ENCODE results near the gene ST3GAL5.
A peak's percentile ranks its signal among the peaks of the same experiment; 100 is the strongest.
"Not testable (repeated sequence)": the region's sequence is repeated elsewhere in the genome, so short reads cannot be mapped to it uniquely, and the experiment has no call there.

ST3GAL5 gene

DNA sequence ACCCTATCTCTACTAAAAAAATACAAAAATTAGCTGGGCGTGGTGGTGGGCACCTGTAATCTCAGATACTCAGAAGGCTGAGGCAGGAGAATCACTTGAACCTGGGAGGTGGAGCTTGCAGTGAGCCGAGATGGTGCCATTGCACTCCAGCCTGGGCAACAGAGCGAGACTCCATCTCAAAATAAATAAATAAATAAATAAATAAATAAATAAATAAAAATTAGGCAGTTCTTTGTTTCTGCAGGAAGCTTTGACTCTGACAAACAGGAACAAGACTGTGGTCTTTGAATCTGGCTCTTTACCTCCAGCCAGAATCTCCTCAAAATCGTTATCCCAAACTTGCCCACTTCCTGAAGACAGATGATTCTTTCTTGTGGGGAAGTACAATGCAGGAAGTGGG lies 59.4 kb downstream of the ST3GAL5 start:
- DNase-seq: not testable (repeated sequence)

GRCh38 chr2:85828725-85829124 lies 60.1 kb downstream of the ST3GAL5 start:
- DNase-seq: no peak

GRCh38 chr2:85827879-85828569 lies 60.8 kb downstream of the ST3GAL5 start:
- DNase-seq: no peak

- DNase-seq: peak; percentile 68 to 78
Observed at GRCh38 chr2:85826990-85827878, 61.6 kb downstream of the ST3GAL5 start.

DNA sequence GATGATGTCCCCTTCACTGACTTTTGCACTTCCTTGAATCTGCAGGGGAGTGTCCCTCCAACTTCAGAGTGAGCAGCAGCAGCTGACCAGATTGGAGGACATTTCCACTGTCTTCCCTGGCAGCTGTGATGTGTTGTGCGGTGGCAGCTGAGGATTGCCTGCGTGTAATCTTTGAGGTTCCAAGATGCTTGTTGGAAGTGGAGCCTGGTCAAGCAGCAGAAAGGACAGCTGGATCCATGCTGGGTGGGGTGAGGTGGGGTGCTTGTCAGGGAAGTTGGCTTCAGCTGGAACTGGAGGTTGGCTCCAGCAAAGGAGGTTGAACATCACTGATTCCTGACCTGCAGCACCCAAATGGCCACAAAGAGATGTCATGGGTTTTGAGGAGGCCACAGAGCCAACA lies 64.8 kb downstream of the ST3GAL5 start:
- DNase-seq: no peak

- DNase-seq: no peak
Observed at GRCh38 chr2:85822766-85823165, 66.0 kb downstream of the ST3GAL5 start.

- DNase-seq: no peak
Observed at GRCh38 chr2:85819811-85820510, 68.8 kb downstream of the ST3GAL5 start.

- no peak for DNase-seq
Observed at GRCh38 chr2:85814802-85815550, 73.8 kb downstream of the ST3GAL5 start.

- peak; percentile 67 to 78 for DNase-seq
Observed at GRCh38 chr2:85813982-85814801, 74.6 kb downstream of the ST3GAL5 start.

GRCh38 chr2:85813211-85813981 lies 75.4 kb downstream of the ST3GAL5 start:
- no peak for DNase-seq

DNA sequence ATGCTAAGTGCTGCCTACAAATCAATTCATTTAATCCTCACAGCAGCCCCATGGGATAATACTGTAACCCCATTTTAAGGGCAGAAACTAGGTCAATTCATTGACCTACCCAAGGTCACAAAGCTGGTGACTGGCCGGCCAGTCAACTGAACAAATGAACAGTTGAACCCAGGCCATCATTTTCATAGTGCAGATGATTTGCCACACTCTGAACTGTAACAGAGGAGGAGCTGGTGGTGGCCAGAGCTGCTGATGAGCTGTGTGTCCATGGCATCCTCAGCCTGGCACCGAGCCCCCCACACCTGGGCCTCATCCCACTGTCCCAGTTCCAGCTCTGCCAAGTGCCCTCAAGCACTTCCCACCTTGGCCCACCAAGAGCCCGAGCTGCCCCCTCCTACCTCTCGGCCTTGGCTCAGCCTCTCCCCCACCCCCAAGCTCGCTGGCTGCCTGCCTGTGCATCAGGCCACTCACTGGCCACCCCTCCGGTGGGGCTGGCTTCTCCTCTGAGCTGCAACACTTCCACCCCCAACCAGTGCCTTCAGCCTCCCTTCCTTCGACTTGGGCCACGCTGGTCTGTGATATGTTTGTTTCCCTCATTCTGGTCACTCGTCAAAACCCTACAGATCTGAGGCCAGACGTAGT lies 76.6 kb downstream of the ST3GAL5 start:
- no peak for DNase-seq

GRCh38 chr2:85811180-85812093 lies 77.4 kb downstream of the ST3GAL5 start:
- no peak for DNase-seq

- DNase-seq: no peak
Observed at GRCh38 chr2:85810371-85811179, 78.2 kb downstream of the ST3GAL5 start.

DNA sequence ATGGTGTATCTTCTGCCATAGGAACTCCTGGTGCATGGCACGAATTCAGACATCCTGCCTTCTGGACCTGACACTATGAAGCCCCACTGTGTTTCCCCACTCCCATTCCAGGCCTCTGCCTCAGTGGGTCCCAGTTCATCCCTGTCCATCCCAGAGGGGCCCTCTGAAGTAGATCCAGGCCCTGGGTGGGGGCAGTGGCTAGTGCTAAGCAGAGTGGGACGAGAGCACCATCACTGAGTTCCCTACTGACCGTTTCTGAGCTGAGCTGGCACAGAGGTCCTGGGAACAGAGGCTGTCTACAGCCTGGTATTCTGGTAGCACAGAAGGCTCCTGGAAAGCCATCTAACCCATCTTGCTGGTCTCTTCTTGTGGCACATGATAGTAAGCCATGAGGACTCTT lies 81.0 kb downstream of the ST3GAL5 start:
- DNase-seq: no peak

DNA sequence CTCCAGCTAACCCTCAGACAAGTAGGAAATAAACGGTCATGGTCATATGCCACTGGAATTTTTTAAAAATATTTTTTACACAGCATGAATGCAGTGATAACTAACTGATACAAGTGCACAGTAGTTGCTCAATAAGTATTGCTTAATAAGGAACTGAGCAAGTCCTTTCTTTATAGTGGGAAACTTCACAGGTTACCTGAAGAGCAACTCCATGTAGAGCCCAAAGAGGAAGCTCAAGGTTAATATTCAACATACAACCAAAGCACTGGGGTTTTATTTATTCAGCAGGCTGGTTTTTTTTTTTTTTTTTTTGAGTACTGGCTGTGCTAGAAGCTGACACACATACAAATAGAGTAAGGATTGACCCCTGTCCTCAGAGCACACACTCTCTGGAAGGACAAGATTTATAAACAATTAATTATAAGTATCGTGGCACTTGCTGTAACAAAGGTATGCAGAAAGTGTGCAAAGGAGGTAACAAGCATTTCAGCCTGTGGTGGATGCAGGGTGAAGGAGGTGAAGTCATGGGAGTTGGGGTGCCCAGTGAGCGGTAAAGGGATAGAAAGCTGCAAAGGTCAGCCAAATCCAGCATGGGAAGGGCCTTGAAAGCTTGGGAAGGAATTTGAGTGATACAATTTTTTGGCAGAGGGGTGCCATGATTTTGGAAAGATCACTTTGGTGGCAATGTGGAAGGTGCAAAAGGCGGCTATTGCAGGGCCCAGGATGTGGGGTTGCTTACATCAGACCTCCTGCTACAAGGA lies 82.3 kb downstream of the ST3GAL5 start:
- DNase-seq: no peak

DNA sequence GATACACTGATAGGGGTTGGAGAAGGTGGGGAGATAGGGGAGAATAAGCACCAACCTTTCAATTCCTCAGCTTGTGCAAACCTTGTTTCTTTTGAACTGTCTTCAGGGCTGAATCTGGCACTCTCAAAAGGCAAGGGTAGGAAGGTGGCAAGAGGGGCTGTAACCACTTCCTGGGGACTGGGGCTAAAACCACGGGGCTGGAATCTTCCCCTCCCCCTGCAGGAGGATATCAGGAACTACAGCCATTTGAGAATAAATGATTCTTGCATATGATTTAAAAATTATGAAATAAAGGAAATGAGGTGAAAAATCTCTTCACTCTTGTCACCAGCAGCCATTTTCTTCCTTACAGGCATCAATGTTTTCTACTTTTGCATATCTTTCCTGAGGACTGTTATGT lies 84.2 kb downstream of the ST3GAL5 start:
- DNase-seq: no peak

- no peak for DNase-seq
Observed at GRCh38 chr2:85803704-85804425, 84.9 kb downstream of the ST3GAL5 start.

Measured in stimulated activated CD4-positive, alpha-beta T cell treated with anti-CD3 and anti-CD28 coated beads, Interleukin-4, amount 100 ng/mL, for 4 hours (primary cell).